ACC112 (cell line): ENCODE measurements around the gene SHROOM3.
A peak's percentile ranks its signal among the peaks of the same experiment; 100 is the strongest.

Experiments used
- H2AFZ ChIP-seq: fragments of 200-600 bp; sonication (generic); one replicate; pipeline ENCODE4 v1.6.0; 2017; ENCODE audit warnings: antibody characterized with exemption, low read length; ENCODE audit not compliant: unreplicated experiment
- H3K27ac ChIP-seq: fragments of 200-600 bp; sonication (generic); 2 replicates; pipeline ENCODE4 v1.5.1; 2014; ENCODE audit warnings: low read depth, mild to moderate bottlenecking, antibody characterized with exemption, low read length, moderate library complexity
- H3K27me3 ChIP-seq: fragments of 200-600 bp; sonication (generic); 2 replicates; pipeline ENCODE4 v1.6.1; 2014; ENCODE audit warnings: mild to moderate bottlenecking, antibody characterized with exemption, low read length, moderate library complexity, mixed read lengths; ENCODE audit not compliant: insufficient read depth
- H3K36me3 ChIP-seq: fragments of 200-600 bp; sonication (generic); 2 replicates; pipeline ENCODE4 v1.6.1; 2016; ENCODE audit warnings: mild to moderate bottlenecking, antibody characterized with exemption, low read length, moderate library complexity, mixed read lengths; ENCODE audit not compliant: insufficient read depth
- H3K4me1 ChIP-seq: fragments of 200-600 bp; sonication (generic); one replicate; pipeline ENCODE4 v1.6.1; 2016; ENCODE audit warnings: low read length, mixed read lengths; ENCODE audit not compliant: insufficient read depth, unreplicated experiment, control insufficient read depth
- H3K4me3 ChIP-seq: fragments of 200-600 bp; sonication (generic); 2 replicates; pipeline ENCODE4 v1.5.1; 2014; ENCODE audit warnings: mild to moderate bottlenecking, low read depth, low read length
- H3K79me2 ChIP-seq: fragments of 200-600 bp; sonication (generic); one replicate; pipeline ENCODE4 v1.6.0; 2016; ENCODE audit warnings: low read length; ENCODE audit not compliant: control insufficient read depth, unreplicated experiment, insufficient read depth

The SHROOM3 gene

GRCh38 chr4:76538296-76538695 lies 103.3 kb downstream of the SHROOM3 start:
- no peaks in the 10 kb centered on the region for H3K4me1 ChIP-seq
- H3K4me3 ChIP-seq: no peak overlapping the region
- no peaks in the 10 kb centered on the region for H3K79me2 ChIP-seq
- H3K36me3 ChIP-seq: no peaks in the 10 kb centered on the region
- H2AFZ ChIP-seq: no peak overlapping the region
- H3K27me3 ChIP-seq: no peaks in the 10 kb centered on the region
- H3K27ac ChIP-seq: no peak overlapping the region

GRCh38 chr4:76539979-76540378 lies 105.0 kb downstream of the SHROOM3 start:
- H3K36me3 ChIP-seq: no peaks in the 10 kb centered on the region
- no peak overlapping the region for H2AFZ ChIP-seq
- no peaks in the 10 kb centered on the region for H3K4me1 ChIP-seq
- H3K27me3 ChIP-seq: no peaks in the 10 kb centered on the region
- no peaks in the 10 kb centered on the region for H3K79me2 ChIP-seq
- H3K27ac ChIP-seq: no peak overlapping the region
- H3K4me3 ChIP-seq: no peak overlapping the region

- H2AFZ ChIP-seq: no peak overlapping the region
- H3K4me1 ChIP-seq: no peaks in the 10 kb centered on the region
- H3K79me2 ChIP-seq: no peaks in the 10 kb centered on the region
- H3K27me3 ChIP-seq: no peaks in the 10 kb centered on the region
- no peaks in the 10 kb centered on the region for H3K36me3 ChIP-seq
- no peak overlapping the region for H3K27ac ChIP-seq
- no peak overlapping the region for H3K4me3 ChIP-seq
Observed at GRCh38 chr4:76540486-76540885, 105.5 kb downstream of the SHROOM3 start.

- Histone ChIP-seq H3K4me1 (peaks cover 14% of the 10 kb centered on the region), H3K79me2 (no peaks in the 10 kb centered on the region), H3K36me3 (no peaks in the 10 kb centered on the region), H3K27ac (no peak overlapping the region), H2AFZ (no peak overlapping the region), H3K27me3 (no peaks in the 10 kb centered on the region), H3K4me3 (no peak overlapping the region)
Observed at GRCh38 chr4:76543378-76543777, 108.3 kb downstream of the SHROOM3 start.

- no peak overlapping the region for H3K4me3 ChIP-seq
Observed at GRCh38 chr4:76544725-76545124, 109.7 kb downstream of the SHROOM3 start.

GRCh38 chr4:76545226-76545884 lies 110.3 kb downstream of the SHROOM3 start:
- H3K36me3 ChIP-seq: no peaks in the 10 kb centered on the region
- H3K4me3 ChIP-seq: no peak overlapping the region
- no peak overlapping the region for H2AFZ ChIP-seq
- no peaks in the 10 kb centered on the region for H3K79me2 ChIP-seq
- H3K27ac ChIP-seq: no peak overlapping the region
- H3K4me1 ChIP-seq: peaks cover 14% of the 10 kb centered on the region
- no peaks in the 10 kb centered on the region for H3K27me3 ChIP-seq

More at GRCh38 chr4:76544725-76545124, 109.7 kb downstream of the SHROOM3 start:
- H2AFZ ChIP-seq: no peak overlapping the region
- H3K27ac ChIP-seq: no peak overlapping the region
- H3K27me3 ChIP-seq: no peaks in the 10 kb centered on the region
- no peaks in the 10 kb centered on the region for H3K36me3 ChIP-seq
- H3K4me1 ChIP-seq: peaks cover 14% of the 10 kb centered on the region
- H3K79me2 ChIP-seq: no peaks in the 10 kb centered on the region

- H3K4me3 ChIP-seq: no peak overlapping the region
- H3K4me1 ChIP-seq: peaks cover 14% of the 10 kb centered on the region
- H3K79me2 ChIP-seq: no peaks in the 10 kb centered on the region
- H2AFZ ChIP-seq: peak overlapping the region; percentile 6
- H3K27ac ChIP-seq: no peak overlapping the region
- no peaks in the 10 kb centered on the region for H3K36me3 ChIP-seq
- H3K27me3 ChIP-seq: no peaks in the 10 kb centered on the region
Observed at GRCh38 chr4:76546327-76546726, 111.3 kb downstream of the SHROOM3 start.

- no peaks in the 10 kb centered on the region for H3K27me3 ChIP-seq
- peak overlapping the region; percentile 6 for H2AFZ ChIP-seq
- no peak overlapping the region for H3K4me3 ChIP-seq
- no peaks in the 10 kb centered on the region for H3K79me2 ChIP-seq
- no peaks in the 10 kb centered on the region for H3K36me3 ChIP-seq
- H3K4me1 ChIP-seq: peaks cover 14% of the 10 kb centered on the region
- no peak overlapping the region; the same call in 1 of the 2 replicates for H3K27ac ChIP-seq
Observed at GRCh38 chr4:76546759-76547742, 112.0 kb downstream of the SHROOM3 start.

- H3K4me1 ChIP-seq: peaks cover 14% of the 10 kb centered on the region
- H3K27me3 ChIP-seq: no peaks in the 10 kb centered on the region
- no peaks in the 10 kb centered on the region for H3K79me2 ChIP-seq
- H3K36me3 ChIP-seq: no peaks in the 10 kb centered on the region
- H3K4me3 ChIP-seq: no peak overlapping the region
- no peak overlapping the region for H3K27ac ChIP-seq
- no peak overlapping the region for H2AFZ ChIP-seq
Observed at GRCh38 chr4:76548704-76549103, 113.7 kb downstream of the SHROOM3 start.

GRCh38 chr4:76549765-76550164 lies 114.7 kb downstream of the SHROOM3 start:
- H3K4me3 ChIP-seq: no peak overlapping the region
- no peaks in the 10 kb centered on the region for H3K79me2 ChIP-seq
- peaks cover 14% of the 10 kb centered on the region for H3K4me1 ChIP-seq
- no peaks in the 10 kb centered on the region for H3K27me3 ChIP-seq
- no peaks in the 10 kb centered on the region for H3K36me3 ChIP-seq
- H2AFZ ChIP-seq: no peak overlapping the region
- no peak overlapping the region for H3K27ac ChIP-seq
